Heart left ventricle (tissue), 16 donors: Measurements from ENCODE around the gene TPP2. TPM values are rescaled to one million over a fixed set of nuclear protein-coding genes. Genes with fewer than 3 reads are reported as not detected.

Source experiments
- ATAC-seq, 4 donors: fragments of 200-7000 bp; cut with Tn5 transposase; one replicate each; pipeline ENCODE4 v1.9.1; 2020 to 2022; ENCODE audit warnings: moderate library complexity in 4 of 4, mild to moderate bottlenecking in 3 of 4, moderate number of reproducible peaks in 1 of 4
- DNase-seq, 5 donors: peaks; one replicate each; pipeline ENCODE4 v3.0.0-alpha.2; 2020
- H3K27ac ChIP-seq, 12 donors: fragments of 200-600 bp; sonication (generic) in 4 of 12; one replicate each; pipeline versions ENCODE4 v1.5.0 to v1.8.0; 2016 to 2022; ENCODE audit warnings: mild to moderate bottlenecking in 2 of 12
- H3K27me3 ChIP-seq, 9 donors: fragments of 200-600 bp; sonication (generic) in 2 of 9; one replicate each; pipeline versions ENCODE4 v1.5.1 to v1.8.0; 2016 to 2022; ENCODE audit warnings: mild to moderate bottlenecking in 3 of 9
- H3K36me3 ChIP-seq, 9 donors: fragments of 200-600 bp; sonication (generic) in 2 of 9; one replicate each; pipeline versions ENCODE4 v1.5.0 to v1.8.0; 2018 to 2022; ENCODE audit warnings: mild to moderate bottlenecking in 2 of 9
- H3K4me1 ChIP-seq, 12 donors: fragments of 200-600 bp; sonication (generic) in 4 of 12; one replicate each; pipeline versions ENCODE4 v1.5.0 to v1.8.0; 2016 to 2022; ENCODE audit warnings: mild to moderate bottlenecking in 3 of 12
- H3K4me3 ChIP-seq, 12 donors: fragments of 200-600 bp; sonication (generic) in 4 of 12; one replicate each; pipeline versions ENCODE4 v1.5.0 to v1.8.0; 2017 to 2022; ENCODE audit warnings: mild to moderate bottlenecking in 9 of 12, moderate library complexity in 4 of 12
- H3K9me3 ChIP-seq, 12 donors: fragments of 200-600 bp; sonication (generic) in 4 of 12; one replicate each; pipeline versions ENCODE4 v1.5.0 to v1.8.0; 2016 to 2022; ENCODE audit warnings: mild to moderate bottlenecking in 1 of 12
- POLR2A ChIP-seq, 2 donors: fragments of 450-650 bp; IDR thresholded peaks; one replicate each; pipeline ENCODE4 v1.6.1; 2017; ENCODE audit warnings: antibody characterized with exemption in 2 of 2, mild to moderate bottlenecking in 2 of 2, moderate library complexity in 2 of 2
- WGBS, 4 donors: extraction: QIAGEN DNeasy Blood & Tissue Kit in 2 of 4; methylation state at CpG; one replicate each; pipeline versions ENCODE4 v1.1.5 to v1.1.7; 2013 to 2018; 5-methylcytosine and 5-hydroxymethylcytosine counted together
- intact Hi-C, 10 donors: fragments of 100-400 bp; cut with DNase I; formaldehyde crosslinking; loops; one replicate each; pipeline versions ENCODE4 v1.11.1 to v1.14.2; 2022
- polyA plus RNA-seq, 2 donors: library from polyadenylated mRNA; stranded (reverse); fragments of 200-250 nt; gene quantifications; one replicate each; pipeline ENCODE4 v1.2.3, GENCODE V29; 2013
- total RNA-seq, 9 donors: library from RNA; depleted of rRNA in 2 of 9; stranded (reverse); fragments of >200 nt in 2 of 9; fragmentation: NEBNext Ultra II Directional in 3 of 9; extraction: Animal tissue kit (Norgen Biotek cat#: 25700) in 3 of 9; gene quantifications; one replicate each; pipeline versions ENCODE4 v1.1.0 to v1.2.4, GENCODE V29; 2016 to 2023
- TF ChIP-seq, protein P1 (sequence below), 12 donors: fragments of 200-600 bp; sonication (generic) in 4 of 12; IDR thresholded peaks; one replicate each; pipeline versions ENCODE4 v1.5.0 to v1.8.0; 2018 to 2022; ENCODE audit warnings: antibody characterized with exemption in 12 of 12, mild to moderate bottlenecking in 5 of 12
- donor health status: ischemic (EF 13 %, LVEDD 7.1; RV severe dilation, severe dysfunction).
- donor health status: healthy with polysubstance abuse.
- donor health status: DM: no; HTN: yes; CAD: no.
- donor health status: DM: no; HTN: no; CAD: no.
- donor health status: ischemic (EF 25% LVEDD 6.9; RV normal size, moderate dysfunction).
- donor health status: ischemic (EF 25% LVEDD 5.7; RV mildly dilated, moderate dysfunction).
- donor health status: healthy.
- donor health status: DM: yes; HTN: yes; CAD: no.
- donor health status: ischemic (EF 35%, LVEDD 5.7; RV mildly dilated, moderate dysfunction).
- donor health status: nonischemic (EF 11% LVEDD 7.7; RV severe dilation, severe dysfunction).
- donor health status: DM: yes; HTN: yes; CAD: no.
- donor health status: PGD.
- donor health status: ischemic (EF 29% LVEDD 5.4; RV normal size, mild dysfunction).
- donor health status: nonischemic (EF 23%, LVEDD 6.1; RV moderate dilation, normal function).

TPP2 gene
- total and polyA plus RNA-seq, 11 donors, result 13.0 to 37.9 (median 32.4) TPM

DNA sequence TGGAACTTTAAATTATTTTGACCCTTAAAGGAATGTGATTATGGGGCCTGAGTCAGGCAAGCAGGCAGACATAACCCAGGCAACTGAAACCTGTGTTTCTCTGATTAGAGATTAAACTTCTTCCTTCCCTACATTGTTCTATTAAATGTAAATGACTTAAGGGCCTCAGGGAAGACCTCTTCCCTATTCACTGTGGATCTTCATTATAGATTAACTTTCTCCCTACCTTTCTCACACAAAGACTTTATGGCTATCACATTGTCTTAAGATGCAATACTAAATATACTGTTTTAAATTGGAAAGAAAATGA is 106.9 kb downstream of the TPP2 start:
- DNase-seq (no peak), ATAC-seq (no peak)
- Histone ChIP-seq H3K4me1 (peaks cover 0 to 17% (median 3%) of the 10 kb centered on the region in 12 donors), H3K9me3 (peaks cover 0 to 8% (median 0%) of the 10 kb centered on the region in 12 donors), H3K36me3 (no peaks in the 10 kb centered on the region), H3K4me3 (no peak overlapping the region), H3K27me3 (no peaks in the 10 kb centered on the region), H3K27ac (no peak overlapping the region)
- intact Hi-C loops, result no loop called here
- TF ChIP-seq, protein P1, sequence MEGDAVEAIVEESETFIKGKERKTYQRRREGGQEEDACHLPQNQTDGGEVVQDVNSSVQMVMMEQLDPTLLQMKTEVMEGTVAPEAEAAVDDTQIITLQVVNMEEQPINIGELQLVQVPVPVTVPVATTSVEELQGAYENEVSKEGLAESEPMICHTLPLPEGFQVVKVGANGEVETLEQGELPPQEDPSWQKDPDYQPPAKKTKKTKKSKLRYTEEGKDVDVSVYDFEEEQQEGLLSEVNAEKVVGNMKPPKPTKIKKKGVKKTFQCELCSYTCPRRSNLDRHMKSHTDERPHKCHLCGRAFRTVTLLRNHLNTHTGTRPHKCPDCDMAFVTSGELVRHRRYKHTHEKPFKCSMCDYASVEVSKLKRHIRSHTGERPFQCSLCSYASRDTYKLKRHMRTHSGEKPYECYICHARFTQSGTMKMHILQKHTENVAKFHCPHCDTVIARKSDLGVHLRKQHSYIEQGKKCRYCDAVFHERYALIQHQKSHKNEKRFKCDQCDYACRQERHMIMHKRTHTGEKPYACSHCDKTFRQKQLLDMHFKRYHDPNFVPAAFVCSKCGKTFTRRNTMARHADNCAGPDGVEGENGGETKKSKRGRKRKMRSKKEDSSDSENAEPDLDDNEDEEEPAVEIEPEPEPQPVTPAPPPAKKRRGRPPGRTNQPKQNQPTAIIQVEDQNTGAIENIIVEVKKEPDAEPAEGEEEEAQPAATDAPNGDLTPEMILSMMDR (IDR thresholded peaks at IDR 0.05), result no peak
- no peak for TF ChIP-seq POLR2A (IDR thresholded peaks at IDR 0.05)

DNA sequence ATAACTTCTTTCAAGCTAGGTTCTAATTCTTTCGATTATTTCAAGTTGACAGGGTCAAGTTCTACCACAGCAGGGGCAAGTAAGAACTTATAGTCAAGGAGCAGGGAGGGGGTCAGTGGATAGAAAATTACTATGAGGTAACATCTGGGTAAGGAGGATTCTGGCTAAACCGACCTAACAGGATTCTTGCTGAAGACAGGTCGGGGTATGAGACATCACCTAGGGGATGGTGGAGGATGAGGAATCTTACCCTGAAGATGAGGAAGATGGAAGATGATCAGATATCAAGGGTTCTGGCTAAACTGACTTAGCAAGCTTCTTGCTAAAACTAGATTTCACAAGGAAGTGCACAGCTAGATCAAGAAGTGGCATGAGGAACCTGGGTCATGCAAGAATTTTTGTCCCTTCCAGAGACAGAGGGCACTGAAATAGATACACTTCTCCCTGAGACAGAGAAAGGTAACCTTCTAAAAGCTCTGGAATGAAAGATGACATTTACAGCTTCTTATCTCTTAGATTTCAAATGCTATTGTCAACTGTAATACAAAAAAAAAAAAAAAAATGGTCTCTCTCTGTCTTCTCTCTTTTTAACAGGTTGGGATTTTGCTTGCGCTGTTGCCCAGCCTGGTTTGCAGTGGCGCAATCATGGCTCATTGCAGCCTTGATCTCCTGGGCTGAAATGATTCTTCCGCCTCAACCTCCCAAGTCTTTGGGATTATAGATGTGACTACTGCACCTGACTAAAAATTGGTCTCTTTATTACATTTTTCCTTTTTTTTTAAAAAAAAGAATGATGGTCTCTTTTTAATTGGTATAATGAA is 107.7 kb downstream of the TPP2 start:
- Histone ChIP-seq H3K36me3 (no peaks in the 10 kb centered on the region), H3K4me3 (no peak overlapping the region), H3K27ac (no peak overlapping the region), H3K4me1 (peaks cover 0 to 17% (median 3%) of the 10 kb centered on the region in 12 donors), H3K9me3 (peaks cover 0 to 9% (median 0%) of the 10 kb centered on the region in 12 donors), H3K27me3 (no peaks in the 10 kb centered on the region)
- 89 to 94% (median 91%) methylated on average over 6 of the region's 6 CpGs for WGBS, 4 donors
- intact Hi-C loops, result no loop called here
- TF ChIP-seq, protein P1 (IDR thresholded peaks at IDR 0.05), result no peak
- no peak for TF ChIP-seq POLR2A (IDR thresholded peaks at IDR 0.05)
- ATAC-seq (no peak), DNase-seq (no peak)

DNA sequence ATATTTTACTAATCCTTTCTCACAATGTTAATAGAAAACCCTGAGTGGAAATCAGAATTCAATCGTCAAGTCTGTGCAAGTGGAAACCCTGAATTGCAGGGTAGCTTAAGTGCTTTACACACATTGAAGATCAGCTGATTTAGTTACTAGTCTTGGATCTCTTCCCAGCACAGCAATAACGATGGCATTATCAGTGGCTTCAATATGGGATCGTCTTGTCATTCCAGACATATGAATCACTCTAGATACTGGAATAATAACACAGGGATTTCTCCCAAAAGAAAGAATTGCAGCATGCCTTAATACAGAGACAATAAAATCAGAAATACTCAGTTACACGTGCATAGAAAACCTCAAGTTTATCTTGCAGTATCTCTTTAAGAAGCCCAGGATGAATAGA is 110.7 kb downstream of the TPP2 start:
- ATAC-seq, result no peak
- TF ChIP-seq, protein P1 (IDR thresholded peaks at IDR 0.05), result no peak
- TF ChIP-seq POLR2A (IDR thresholded peaks at IDR 0.05), result no peak
- no peak overlapping the region for H3K27ac ChIP-seq

DNA sequence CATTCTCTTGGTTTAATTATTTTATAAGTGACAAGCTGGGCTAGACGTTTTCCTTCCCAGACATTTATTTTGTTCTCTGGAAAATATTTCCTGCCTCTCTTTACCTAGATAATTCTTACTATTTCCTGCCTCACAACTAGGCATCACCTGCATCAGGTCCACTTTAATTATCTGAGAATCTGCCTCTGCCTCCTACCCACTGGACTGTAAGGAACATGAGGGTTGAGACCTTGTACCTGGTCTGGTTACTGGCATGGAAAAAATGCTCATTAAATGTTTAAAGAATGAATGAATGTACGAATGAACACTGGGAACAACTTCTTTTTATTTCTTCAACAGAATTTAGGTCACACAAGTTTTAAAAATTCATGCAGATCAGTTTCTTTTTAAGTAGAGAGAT is 111.4 kb downstream of the TPP2 start:
- no peak overlapping the region for H3K27ac ChIP-seq
- DNase-seq, result no peak
- TF ChIP-seq POLR2A (IDR thresholded peaks at IDR 0.05), result no peak
- TF ChIP-seq, protein P1 (IDR thresholded peaks at IDR 0.05), result no peak

More for the DNA sequence above, 110.7 kb downstream of the TPP2 start:
- Histone ChIP-seq H3K4me3 (no peak overlapping the region), H3K4me1 (peaks cover 0 to 10% (median 2%) of the 10 kb centered on the region in 12 donors), H3K27me3 (no peaks in the 10 kb centered on the region), H3K36me3 (no peaks in the 10 kb centered on the region), H3K9me3 (peaks cover 0 to 11% (median 0%) of the 10 kb centered on the region in 12 donors)
- WGBS, 4 donors, result 9 to 16% (median 15%) methylated on average over 4 of the region's 4 CpGs
- intact Hi-C loops, result no loop called here
- DNase-seq, result no peak

More for the DNA sequence above, 111.4 kb downstream of the TPP2 start:
- H3K9me3 ChIP-seq, result peaks cover 0 to 11% (median 0%) of the 10 kb centered on the region in 12 donors
- intact Hi-C loops, result no loop called here
- H3K4me1 ChIP-seq, result peaks cover 0 to 10% (median 2%) of the 10 kb centered on the region in 12 donors
- no peak for ATAC-seq
- no peaks in the 10 kb centered on the region for H3K36me3 ChIP-seq
- 42 to 53% (median 51%) methylated on average over 2 of the region's 2 CpGs for WGBS, 4 donors
- no peaks in the 10 kb centered on the region for H3K27me3 ChIP-seq
- H3K4me3 ChIP-seq, result no peak overlapping the region
